ENCODE results near the gene KEAP1.
"Not testable (repeated sequence)": the region's sequence is repeated elsewhere in the genome, so short reads cannot be mapped to it uniquely, and the experiment has no call there.

KEAP1 gene

GRCh38 chr19:10503002-10503789, at the start of gene KEAP1:
TSS of gene KEAP1 (minus strand) at chr19:10503356. CDS start at chr19:10500033, 3,323 bp downstream.
- H3K27ac ChIP-seq = peak within 1 kb of the TSS; percentile 96
- TF ChIP-seq ZFX (IDR thresholded peaks at IDR 0.05; ENCODE audit: borderline replicate concordance) (no peak), CTCF (IDR thresholded peaks at IDR 0.05) (no peak)

- TF ChIP-seq CTCF (IDR thresholded peaks at IDR 0.05) (no peak), ZFX (IDR thresholded peaks at IDR 0.05; ENCODE audit: borderline replicate concordance) (no peak)
- H3K27ac ChIP-seq = peak overlapping the region; percentile 30; the same call in 1 of the 2 replicates
These were observed 49.4 kb upstream of the KEAP1 start for GRCh38 chr19:10552510-10553053.

GRCh38 chr19:10551698-10552301, 48.6 kb upstream of the KEAP1 start:
- TF ChIP-seq CTCF (IDR thresholded peaks at IDR 0.05) (peak; percentile 34), ZFX (IDR thresholded peaks at IDR 0.05; ENCODE audit: borderline replicate concordance) (no peak)
- H3K27ac ChIP-seq = peak overlapping the region; percentile 30; the same call in 1 of the 2 replicates

GRCh38 chr19:10551006-10551405, 47.9 kb upstream of the KEAP1 start:
- not testable (repeated sequence) for H3K27ac ChIP-seq

- H3K27ac ChIP-seq = no peak overlapping the region
- TF ChIP-seq ZFX (IDR thresholded peaks at IDR 0.05; ENCODE audit: borderline replicate concordance) = no peak
- no peak for TF ChIP-seq CTCF (IDR thresholded peaks at IDR 0.05)
These were observed 47.2 kb upstream of the KEAP1 start for GRCh38 chr19:10550336-10550735.

GRCh38 chr19:10549733-10550132, 46.6 kb upstream of the KEAP1 start:
- TF ChIP-seq CTCF (IDR thresholded peaks at IDR 0.05) (no peak), ZFX (IDR thresholded peaks at IDR 0.05; ENCODE audit: borderline replicate concordance) (no peak)
- H3K27ac ChIP-seq = no peak overlapping the region

- no peak for TF ChIP-seq CTCF (IDR thresholded peaks at IDR 0.05)
- no peak for TF ChIP-seq ZFX (IDR thresholded peaks at IDR 0.05; ENCODE audit: borderline replicate concordance)
- no peak overlapping the region for H3K27ac ChIP-seq
These were observed 45.7 kb upstream of the KEAP1 start for GRCh38 chr19:10548746-10549276.

All from 22Rv1 (cell line).